ENCODE results near the gene SEMA4A. TPM values are rescaled to one million over a fixed set of nuclear protein-coding genes. Genes with fewer than 3 reads are reported as not detected.

SEMA4A gene
- polyA plus RNA-seq, 4 donors = 18.3 to 24.5 (median 22.1) TPM

DNA sequence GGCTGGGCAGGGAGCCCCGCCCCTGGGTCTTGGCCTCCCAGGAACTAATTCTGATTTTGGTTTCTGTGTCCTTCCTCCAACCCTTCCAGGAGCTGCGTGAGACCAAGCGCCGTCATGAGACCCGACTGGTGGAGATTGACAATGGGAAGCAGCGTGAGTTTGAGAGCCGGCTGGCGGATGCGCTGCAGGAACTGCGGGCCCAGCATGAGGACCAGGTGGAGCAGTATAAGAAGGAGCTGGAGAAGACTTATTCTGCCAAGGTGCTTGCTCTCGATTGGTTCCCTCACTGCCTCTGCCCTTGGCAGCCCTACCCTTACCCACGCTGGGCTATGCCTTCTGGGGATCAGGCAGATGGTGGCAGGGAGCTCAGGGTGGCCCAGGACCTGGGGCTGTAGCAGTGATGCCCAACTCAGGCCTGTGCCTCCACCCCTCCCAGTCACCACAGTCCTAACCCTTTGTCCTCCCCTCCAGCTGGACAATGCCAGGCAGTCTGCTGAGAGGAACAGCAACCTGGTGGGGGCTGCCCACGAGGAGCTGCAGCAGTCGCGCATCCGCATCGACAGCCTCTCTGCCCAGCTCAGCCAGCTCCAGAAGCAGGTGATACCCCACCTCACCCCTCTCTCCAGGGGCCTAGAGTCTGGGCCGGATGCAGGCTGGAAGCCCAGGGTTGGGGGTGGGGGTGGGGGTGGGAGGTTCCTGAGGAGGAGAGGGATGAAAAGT, 18.5 kb upstream of the SEMA4A start:
- DNase-seq (ENCODE audit: low read depth in 4 of 4, low spot score in 2 of 4) = no peak

GRCh38 chr1:156135930-156136871, 17.2 kb upstream of the SEMA4A start:
- no peak for DNase-seq (ENCODE audit: low read depth in 4 of 4, low spot score in 2 of 4)

GRCh38 chr1:156136970-156137483, 16.4 kb upstream of the SEMA4A start:
- no peak for DNase-seq (ENCODE audit: low read depth in 4 of 4, low spot score in 2 of 4)

- no peak for DNase-seq (ENCODE audit: low read depth in 4 of 4, low spot score in 2 of 4)
Observed at GRCh38 chr1:156138458-156138867, 14.9 kb upstream of the SEMA4A start.

- no peak for DNase-seq (ENCODE audit: low read depth in 4 of 4, low spot score in 2 of 4)
Observed at GRCh38 chr1:156140879-156141707, 12.3 kb upstream of the SEMA4A start.

GRCh38 chr1:156143765-156144489, 9.5 kb upstream of the SEMA4A start:
- DNase-seq (ENCODE audit: low read depth in 4 of 4, low spot score in 2 of 4) = no peak

DNA sequence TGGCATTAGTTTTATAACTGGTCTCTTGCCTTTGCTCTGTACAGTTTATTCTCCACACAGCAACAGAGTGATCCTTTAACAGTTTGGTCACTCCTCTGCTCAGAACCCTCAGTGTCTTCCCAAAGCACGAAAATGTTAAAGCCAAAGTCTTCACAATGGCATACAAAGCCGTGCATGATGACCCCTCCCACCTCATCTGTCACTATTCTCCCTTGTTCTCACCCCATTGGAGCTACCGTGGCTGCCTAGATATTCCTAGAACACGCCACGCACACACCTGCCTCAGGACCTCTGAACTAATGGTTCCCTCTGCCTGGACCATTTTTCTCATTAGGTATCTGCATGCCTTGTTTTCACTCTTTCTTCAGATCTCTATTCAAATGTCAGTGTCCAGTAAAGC, 8.6 kb upstream of the SEMA4A start:
- no peak for DNase-seq (ENCODE audit: low read depth in 4 of 4, low spot score in 2 of 4)

- DNase-seq (ENCODE audit: low read depth in 4 of 4, low spot score in 2 of 4) = no peak
Observed at GRCh38 chr1:156145650-156146019, 7.8 kb upstream of the SEMA4A start.

DNA sequence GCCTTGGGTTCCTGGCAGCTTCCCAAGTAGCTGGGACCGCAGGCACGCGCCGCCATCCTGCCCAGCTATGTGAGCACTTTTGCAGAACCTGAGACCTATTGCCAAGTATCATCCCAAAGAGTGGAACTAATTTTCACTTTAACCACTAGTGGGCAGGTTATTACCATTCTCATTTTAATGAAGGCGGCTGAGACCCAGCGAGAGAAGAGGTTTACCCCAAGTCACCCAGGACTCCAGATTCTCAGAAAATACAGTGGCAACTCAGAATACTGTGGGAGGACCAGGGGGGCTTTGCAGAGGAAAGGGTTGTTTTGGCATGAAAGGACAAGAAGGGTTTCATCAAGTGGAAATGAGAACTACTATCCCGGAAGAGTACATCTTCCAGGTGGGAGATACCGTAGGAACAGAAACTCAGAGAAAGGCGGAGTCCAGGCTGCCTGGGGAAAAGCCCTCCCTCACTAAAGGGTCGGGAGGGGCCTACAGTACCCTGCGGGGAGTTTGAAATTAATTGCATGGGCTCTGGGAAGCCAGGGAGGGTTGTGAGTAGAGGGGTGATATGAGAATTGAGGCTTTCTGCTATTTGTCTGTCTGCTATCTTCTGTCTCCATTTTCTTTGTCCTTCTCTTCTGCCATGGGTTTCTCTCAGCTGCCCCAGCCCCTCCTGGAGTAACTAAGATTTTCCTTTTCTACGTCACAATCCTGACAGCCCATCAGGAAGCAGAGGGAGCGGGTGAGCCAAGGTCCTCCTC, 7.2 kb upstream of the SEMA4A start:
- no peak for DNase-seq (ENCODE audit: low read depth in 4 of 4, low spot score in 2 of 4)

DNA sequence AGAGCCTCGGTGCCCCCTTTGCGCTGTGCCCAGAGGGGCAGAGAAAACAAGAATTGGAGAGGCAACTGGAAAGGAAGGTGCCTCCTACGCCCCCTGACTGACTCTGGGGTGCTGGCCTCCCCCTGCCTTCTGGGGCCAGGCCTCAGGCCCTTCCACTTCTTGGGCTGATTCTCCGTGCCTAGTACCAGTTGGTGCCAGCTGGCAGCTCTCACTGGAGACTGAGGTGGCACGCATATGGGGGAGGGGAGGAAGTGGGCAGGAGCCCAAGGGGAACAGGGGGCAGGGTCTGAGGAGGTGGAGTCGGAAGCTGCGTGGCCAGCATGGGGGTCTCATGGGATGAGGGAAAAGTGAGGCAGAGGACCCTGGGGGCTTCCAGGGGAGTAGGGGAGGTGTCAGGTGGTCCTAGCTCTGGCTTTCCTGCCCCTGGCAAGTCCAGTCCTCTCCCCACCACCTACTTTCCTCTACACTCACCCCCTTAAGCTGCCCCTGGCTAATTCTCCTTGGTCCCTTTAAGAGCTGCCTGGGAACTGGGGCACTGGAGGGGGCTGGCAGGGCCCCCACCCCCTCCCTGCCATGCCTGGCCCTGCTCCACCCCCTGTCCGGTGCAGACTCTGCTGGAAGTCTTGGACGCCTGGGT, 6.5 kb upstream of the SEMA4A start:
- DNase-seq (ENCODE audit: low read depth in 4 of 4, low spot score in 2 of 4) = no peak

DNA sequence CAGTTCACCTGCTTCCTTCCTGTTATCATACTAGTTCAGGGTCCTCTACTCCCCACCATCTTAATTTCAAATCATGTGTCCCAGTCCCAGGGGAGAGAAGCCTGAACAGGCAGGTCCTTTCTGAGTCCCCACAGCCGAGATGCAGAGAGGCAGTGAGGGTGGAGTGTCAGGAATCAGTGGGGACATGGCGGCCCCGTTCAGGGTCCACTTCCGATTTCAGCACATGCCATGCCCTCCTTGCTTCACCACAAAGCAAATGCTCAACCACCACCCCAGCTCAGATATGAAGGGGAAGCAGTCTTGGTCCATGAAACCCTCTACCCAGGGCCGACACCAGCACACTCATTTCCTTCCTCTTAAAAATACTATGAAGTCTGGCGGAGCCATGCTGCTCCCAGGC, 5.2 kb upstream of the SEMA4A start:
- DNase-seq (ENCODE audit: low read depth in 4 of 4, low spot score in 2 of 4) = no peak

- DNase-seq (ENCODE audit: low read depth in 4 of 4, low spot score in 2 of 4) = no peak
Observed at GRCh38 chr1:156149374-156150332, 3.7 kb upstream of the SEMA4A start.

DNA sequence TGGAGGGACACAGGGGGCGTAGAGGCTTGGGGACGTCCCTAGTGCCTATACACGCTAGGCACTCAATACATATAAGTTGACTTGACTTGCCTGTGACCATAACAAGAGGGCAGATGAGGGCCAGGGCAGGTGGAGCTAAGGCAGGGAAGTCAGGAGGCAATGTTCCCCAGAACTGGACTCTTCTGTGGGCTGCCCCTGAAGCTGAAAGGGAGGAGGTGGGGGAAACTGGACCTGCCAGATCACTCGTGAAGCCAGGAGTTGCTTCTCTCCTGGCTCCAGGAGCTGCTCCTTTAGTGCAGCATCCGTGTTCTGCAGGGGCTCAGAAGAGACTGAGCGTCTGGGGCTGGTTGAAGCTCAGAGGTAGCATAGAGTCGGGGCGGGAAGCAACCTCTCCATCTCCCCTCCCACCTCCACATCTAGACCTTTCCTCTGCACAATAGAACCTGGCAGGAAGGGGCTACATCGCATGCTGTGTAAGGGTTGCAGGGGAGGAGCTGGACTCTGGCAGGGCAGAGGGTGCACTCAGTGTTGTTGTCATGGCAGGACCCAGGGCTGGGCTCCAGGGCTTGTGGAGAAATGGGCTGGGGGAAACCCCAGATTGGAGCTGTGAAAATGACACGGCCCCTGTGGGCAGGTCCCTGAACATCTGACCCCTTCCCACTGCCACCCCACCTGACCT, 2.9 kb upstream of the SEMA4A start:
- DNase-seq (ENCODE audit: low read depth in 4 of 4, low spot score in 2 of 4) = no peak

- no peak for DNase-seq (ENCODE audit: low read depth in 4 of 4, low spot score in 2 of 4)
Observed at GRCh38 chr1:156151093-156151688, 2.2 kb upstream of the SEMA4A start.

DNA sequence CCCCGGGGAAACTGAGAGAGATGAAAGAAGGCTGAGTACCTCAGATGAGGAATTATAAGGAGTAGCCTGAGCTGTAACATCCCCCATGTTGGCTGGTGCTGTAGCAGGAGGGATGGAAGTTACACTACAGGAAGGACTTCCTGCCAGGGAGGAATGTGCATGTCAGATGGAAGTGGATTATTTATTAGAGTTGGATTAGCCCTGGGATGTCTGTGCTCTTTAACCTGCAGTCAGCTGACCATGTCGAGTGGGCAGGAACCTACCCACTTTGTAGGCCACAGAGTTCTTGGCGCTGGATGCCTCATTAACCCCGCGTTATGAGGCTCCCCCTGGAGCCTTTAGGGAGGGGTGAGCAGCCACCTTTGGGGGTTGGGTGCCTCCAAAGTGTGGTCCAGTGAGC, 757 bp upstream of the SEMA4A start:
- DNase-seq (ENCODE audit: low read depth in 4 of 4, low spot score in 2 of 4) = no peak

DNA sequence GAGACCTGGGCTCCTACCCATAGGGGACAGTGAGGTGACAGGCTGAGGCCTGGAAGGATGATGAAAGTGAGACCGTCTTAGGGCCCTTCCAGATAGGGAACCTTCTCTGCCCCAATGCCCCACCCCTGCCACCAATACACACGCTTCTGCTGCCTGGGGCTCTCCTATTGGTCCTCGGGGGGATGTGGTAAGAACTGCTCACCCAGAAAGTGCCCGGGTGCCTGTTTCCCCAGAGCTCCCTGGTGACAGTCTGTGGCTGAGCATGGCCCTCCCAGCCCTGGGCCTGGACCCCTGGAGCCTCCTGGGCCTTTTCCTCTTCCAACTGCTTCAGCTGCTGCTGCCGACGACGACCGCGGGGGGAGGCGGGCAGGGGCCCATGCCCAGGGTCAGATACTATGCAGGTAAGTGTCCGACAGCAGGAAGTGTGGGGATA, 948 bp downstream of the SEMA4A start:
- DNase-seq (ENCODE audit: low read depth in 4 of 4, low spot score in 2 of 4) = no peak

Measured in left renal cortex interstitium (tissue), 4 donors.